Large intestine (tissue), 3 donors: ENCODE results near the gene LINC00305. TPM values are rescaled to one million over a fixed set of nuclear protein-coding genes. Genes with fewer than 3 reads are reported as not detected.

Source experiments
- DNase-seq, 2 donors: peaks; one replicate each; pipeline versions ENCODE4 v3.0.0 to v3.0.0-alpha.2; 2013
- H3K27ac ChIP-seq: one replicate; pipeline ENCODE4 v1.5.1; 2013; ENCODE audit warnings: low read length
- H3K27me3 ChIP-seq: 2 replicates; pipeline ENCODE4 v1.6.1; 2013; ENCODE audit warnings: low read length; ENCODE audit not compliant: control insufficient read depth, insufficient read depth
- H3K36me3 ChIP-seq: 2 replicates; pipeline ENCODE4 v1.6.1; 2013; ENCODE audit warnings: low read length; ENCODE audit not compliant: control insufficient read depth, insufficient read depth
- H3K4me1 ChIP-seq: one replicate; pipeline ENCODE4 v1.6.1; 2013; ENCODE audit warnings: low read length; ENCODE audit not compliant: control insufficient read depth, insufficient read depth
- H3K4me3 ChIP-seq: one replicate; pipeline ENCODE4 v1.5.1; 2013; ENCODE audit warnings: low read length
- H3K9me3 ChIP-seq: one replicate; pipeline ENCODE4 v1.6.1; 2013; ENCODE audit warnings: mild to moderate bottlenecking, low read depth, low read length, moderate library complexity; ENCODE audit not compliant: control insufficient read depth
- whole genome bisulfite sequencing: methylation state at CpG from one replicate; pipeline ENCODE4 v1.1.5; 2013; ENCODE audit warnings: low lambda C conversion rate; ENCODE audit not compliant: insufficient coverage; 5-methylcytosine and 5-hydroxymethylcytosine counted together
- polyA plus RNA-seq: library from polyadenylated mRNA; unstranded; fragments of 120-200 nt; gene quantifications from one replicate; pipeline ENCODE4 v1.2.1, GENCODE V29; 2013

LINC00305 gene
- polyA plus RNA-seq, 1 donor: not detected

- no peak for DNase-seq
- Histone ChIP-seq H3K27ac (no peak overlapping the region), H3K9me3 (no peaks in the 10 kb centered on the region), H3K36me3 (no peaks in the 10 kb centered on the region), H3K4me3 (no peak overlapping the region), H3K27me3 (no peaks in the 10 kb centered on the region), H3K4me1 (no peaks in the 10 kb centered on the region)
- WGBS: 40% methylated on average over 1 of the region's 2 CpGs
Observed at GRCh38 chr18:64165906-64166305, 17.0 kb upstream of the LINC00305 start.

DNA sequence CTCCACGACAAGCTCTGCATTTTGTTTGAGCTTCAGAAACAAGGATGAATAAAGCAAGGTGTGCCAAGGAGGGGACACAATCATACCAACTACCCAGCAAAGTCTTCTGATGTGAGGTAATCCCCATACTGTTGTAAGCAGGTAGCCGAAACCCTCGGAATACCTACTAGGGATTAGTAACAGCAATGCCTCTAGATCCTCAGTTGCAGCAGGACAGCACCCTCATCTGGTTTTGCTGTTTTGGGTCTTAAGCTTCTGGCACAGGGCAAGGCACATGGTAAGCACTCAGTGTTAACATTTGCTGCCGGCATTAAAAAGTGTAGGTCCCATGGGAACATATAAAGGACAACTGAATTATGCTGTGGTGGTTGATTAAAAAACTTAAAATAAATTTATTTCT is 16.0 kb upstream of the LINC00305 start:
- no peak overlapping the region for H3K4me3 ChIP-seq
- H3K9me3 ChIP-seq: no peaks in the 10 kb centered on the region
- no peaks in the 10 kb centered on the region for H3K27me3 ChIP-seq
- H3K27ac ChIP-seq: no peak overlapping the region
- no peaks in the 10 kb centered on the region for H3K4me1 ChIP-seq
- no peak for DNase-seq
- 86% methylated on average over 1 of the region's 4 CpGs for WGBS
- no peaks in the 10 kb centered on the region for H3K36me3 ChIP-seq

GRCh38 chr18:64149916-64150438 is 1.1 kb upstream of the LINC00305 start:
- Histone ChIP-seq H3K27ac (no peak overlapping the region), H3K4me1 (no peaks in the 10 kb centered on the region), H3K36me3 (no peaks in the 10 kb centered on the region), H3K4me3 (no peak overlapping the region), H3K9me3 (no peaks in the 10 kb centered on the region), H3K27me3 (no peaks in the 10 kb centered on the region)
- no peak for DNase-seq
- WGBS: no CpG with 5 or more reads among the region's 11 CpGs

GRCh38 chr18:64142904-64143303 is 6.0 kb downstream of the LINC00305 start:
- DNase-seq: no peak
- Histone ChIP-seq H3K4me1 (no peaks in the 10 kb centered on the region), H3K27me3 (no peaks in the 10 kb centered on the region), H3K36me3 (no peaks in the 10 kb centered on the region), H3K27ac (no peak overlapping the region), H3K9me3 (no peaks in the 10 kb centered on the region), H3K4me3 (no peak overlapping the region)
- WGBS: 83% methylated on average over 1 of the region's 1 CpG

- WGBS: 100% methylated on average over 1 of the region's 1 CpG
- H3K27me3 ChIP-seq: no peaks in the 10 kb centered on the region
- H3K9me3 ChIP-seq: no peaks in the 10 kb centered on the region
- no peaks in the 10 kb centered on the region for H3K36me3 ChIP-seq
- no peaks in the 10 kb centered on the region for H3K4me1 ChIP-seq
- no peak overlapping the region for H3K4me3 ChIP-seq
- H3K27ac ChIP-seq: no peak overlapping the region
- no peak for DNase-seq
Observed at GRCh38 chr18:64137914-64138313, 11.0 kb downstream of the LINC00305 start.

DNA sequence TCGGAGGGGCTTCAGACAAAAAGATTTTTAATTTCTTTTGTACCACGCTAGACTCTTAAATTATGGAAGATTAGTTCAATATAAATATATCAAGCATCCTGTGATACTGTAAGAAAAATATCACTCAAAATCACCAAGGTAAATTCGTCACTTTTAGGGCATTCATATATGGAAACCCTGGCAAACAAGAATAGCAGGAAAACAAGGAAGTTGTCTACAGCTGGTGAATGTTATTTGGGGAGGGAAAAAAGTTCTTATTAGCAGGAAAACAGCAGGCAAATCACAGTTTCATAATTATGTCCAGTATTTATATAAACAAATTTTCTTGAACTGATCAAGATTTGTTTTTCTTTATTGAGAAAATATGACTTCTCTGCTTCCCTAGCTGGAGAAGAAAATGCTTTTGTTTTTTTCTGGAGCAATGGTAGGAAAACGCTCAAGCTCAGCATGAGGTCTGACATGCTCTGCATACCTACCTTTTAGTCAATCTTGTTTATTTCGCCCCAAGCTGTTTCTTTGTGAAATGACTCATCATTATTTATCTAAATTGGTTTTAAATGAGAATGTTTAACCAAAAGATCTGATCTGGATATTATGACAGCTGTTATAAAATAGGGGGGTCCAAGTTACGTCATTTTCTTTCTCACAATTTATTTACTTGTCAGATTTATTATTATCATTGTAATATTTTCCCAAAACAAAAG is 14.7 kb downstream of the LINC00305 start:
- H3K4me3 ChIP-seq: no peak overlapping the region
- WGBS: 76% methylated on average over 5 of the region's 6 CpGs
- no peak overlapping the region for H3K27ac ChIP-seq
- DNase-seq: no peak
- no peaks in the 10 kb centered on the region for H3K4me1 ChIP-seq
- H3K9me3 ChIP-seq: no peaks in the 10 kb centered on the region
- no peaks in the 10 kb centered on the region for H3K36me3 ChIP-seq
- no peaks in the 10 kb centered on the region for H3K27me3 ChIP-seq

DNA sequence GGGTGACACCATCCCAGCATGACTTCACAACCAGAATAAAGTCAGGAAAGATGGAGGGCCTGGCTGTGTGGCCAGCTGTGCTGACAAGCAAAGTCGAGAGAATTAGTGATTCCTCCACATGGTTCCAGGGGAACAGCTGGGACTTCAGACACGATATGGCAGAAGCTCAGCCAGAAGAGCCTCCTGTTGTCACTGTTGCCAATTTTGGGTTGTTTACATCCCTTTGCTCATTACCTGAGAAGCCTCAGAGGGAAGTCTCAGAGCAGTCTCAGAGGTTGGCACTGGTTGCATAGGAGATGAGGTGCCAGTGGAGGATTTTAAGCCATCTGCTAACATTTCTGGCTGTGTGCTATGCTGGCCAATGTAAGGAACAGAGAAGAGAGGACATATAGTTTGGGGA is 16.0 kb downstream of the LINC00305 start:
- H3K9me3 ChIP-seq: no peaks in the 10 kb centered on the region
- no peak overlapping the region for H3K4me3 ChIP-seq
- no peaks in the 10 kb centered on the region for H3K36me3 ChIP-seq
- no peak for DNase-seq
- H3K4me1 ChIP-seq: no peaks in the 10 kb centered on the region
- no CpG with 5 or more reads among the region's 2 CpGs for WGBS
- no peak overlapping the region for H3K27ac ChIP-seq
- H3K27me3 ChIP-seq: no peaks in the 10 kb centered on the region

DNA sequence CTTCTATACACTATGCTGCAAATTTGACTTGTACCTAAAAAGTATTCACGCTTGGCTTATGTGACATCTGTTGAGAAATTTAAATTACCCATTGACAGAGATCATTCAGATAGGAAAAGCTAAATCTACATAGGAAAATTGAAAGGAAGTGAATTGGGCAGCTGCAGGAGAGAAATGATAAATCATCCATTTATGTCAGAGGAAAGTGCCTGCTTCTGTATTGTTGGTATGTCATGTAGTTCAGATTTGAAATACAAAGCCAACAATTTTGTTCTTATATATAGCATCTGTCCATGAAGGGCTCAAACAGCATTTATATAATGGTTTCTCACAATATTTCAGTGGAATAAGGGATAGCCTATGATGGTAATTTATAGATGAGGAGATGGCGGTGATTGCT is 17.6 kb downstream of the LINC00305 start:
- Histone ChIP-seq H3K27ac (no peak overlapping the region), H3K36me3 (no peaks in the 10 kb centered on the region), H3K4me1 (no peaks in the 10 kb centered on the region), H3K4me3 (no peak overlapping the region), H3K9me3 (no peaks in the 10 kb centered on the region), H3K27me3 (no peaks in the 10 kb centered on the region)
- no peak for DNase-seq
- no CpG with 5 or more reads among the region's 2 CpGs for WGBS

DNA sequence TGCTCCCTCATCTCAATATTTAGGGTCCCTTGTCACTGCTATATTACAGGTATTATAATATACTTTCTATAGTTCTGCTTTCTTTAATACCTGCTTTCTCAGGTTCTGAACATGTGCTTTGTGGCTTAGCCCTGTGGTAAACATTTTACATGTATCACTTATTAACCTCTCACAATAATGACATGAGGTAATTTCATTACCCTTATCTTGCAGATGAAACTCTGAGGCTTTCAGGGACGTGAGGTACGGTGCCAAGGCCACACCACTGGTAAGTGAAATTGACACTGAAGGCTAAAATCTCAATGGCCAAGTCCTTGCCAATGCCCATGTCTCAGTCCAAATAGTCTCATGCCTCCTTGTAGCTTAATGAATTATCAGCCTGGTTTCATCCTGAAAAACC is 21.7 kb downstream of the LINC00305 start:
- no peak for DNase-seq
- Histone ChIP-seq H3K36me3 (no peaks in the 10 kb centered on the region), H3K27ac (no peak overlapping the region), H3K4me3 (no peak overlapping the region), H3K4me1 (no peaks in the 10 kb centered on the region), H3K27me3 (no peaks in the 10 kb centered on the region), H3K9me3 (no peaks in the 10 kb centered on the region)
- WGBS: no CpG with 5 or more reads among the region's 2 CpGs

DNA sequence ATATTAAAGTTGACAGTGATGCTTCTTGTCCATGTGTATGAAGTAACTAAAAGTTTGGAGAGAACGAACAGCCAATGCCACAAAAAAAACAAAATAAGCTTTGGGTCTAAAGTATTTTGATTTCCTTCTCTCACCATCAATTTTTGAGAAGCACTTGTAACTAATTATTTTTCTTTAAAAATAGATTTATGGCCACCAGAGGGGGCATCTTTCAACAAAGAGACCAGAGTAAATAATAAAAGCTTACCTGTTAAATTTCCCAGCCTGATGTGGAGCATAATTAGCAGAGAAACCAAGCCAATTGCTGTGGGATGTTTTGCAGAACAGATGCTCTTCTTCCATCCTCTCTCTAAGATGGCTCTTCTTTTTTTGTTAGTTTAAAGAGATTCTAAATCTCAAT is 29.0 kb downstream of the LINC00305 start:
- no CpG with 5 or more reads among the region's 1 CpG for WGBS
- H3K9me3 ChIP-seq: no peaks in the 10 kb centered on the region
- H3K4me1 ChIP-seq: no peaks in the 10 kb centered on the region
- H3K4me3 ChIP-seq: no peak overlapping the region
- DNase-seq: no peak
- no peaks in the 10 kb centered on the region for H3K36me3 ChIP-seq
- H3K27ac ChIP-seq: no peak overlapping the region
- H3K27me3 ChIP-seq: no peaks in the 10 kb centered on the region

DNA sequence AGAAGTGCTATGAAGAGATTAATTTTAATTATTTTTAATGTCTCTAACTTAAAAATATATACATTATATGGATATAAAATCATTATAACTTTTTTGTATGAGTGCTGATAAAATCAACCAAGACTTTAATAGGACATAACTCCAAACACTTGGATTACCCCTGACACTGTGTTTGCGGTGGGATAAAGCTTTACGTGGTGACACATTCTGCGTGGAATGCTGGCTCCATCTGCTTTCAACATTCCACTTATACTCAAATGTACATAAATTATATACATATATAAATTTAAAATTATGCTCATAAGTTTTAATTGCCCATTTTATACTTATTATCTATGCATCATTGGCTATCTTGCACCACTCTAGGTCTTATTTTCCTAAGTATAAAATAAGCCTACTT is 30.5 kb downstream of the LINC00305 start:
- Histone ChIP-seq H3K9me3 (no peaks in the 10 kb centered on the region), H3K27me3 (no peaks in the 10 kb centered on the region), H3K36me3 (no peaks in the 10 kb centered on the region), H3K27ac (no peak overlapping the region), H3K4me1 (no peaks in the 10 kb centered on the region), H3K4me3 (no peak overlapping the region)
- no CpG with 5 or more reads among the region's 3 CpGs for WGBS
- no peak for DNase-seq
